Stomach smooth muscle (tissue), 2 donors: Measurements from ENCODE around the gene OVCA2.

Experiments
- H3K27ac ChIP-seq: one replicate; pipeline ENCODE4 v1.7.0; 2013; ENCODE audit warnings: mild to moderate bottlenecking, low read length, inconsistent platforms
- H3K27me3 ChIP-seq, 2 donors: one replicate each; pipeline ENCODE4 v1.7.0; 2013; ENCODE audit warnings: low read length in 2 of 2; ENCODE audit not compliant: insufficient read depth in 2 of 2, control insufficient read depth in 1 of 2
- H3K36me3 ChIP-seq, 2 donors: one replicate each; pipeline ENCODE4 v1.7.0; 2013; ENCODE audit warnings: low read length in 2 of 2; ENCODE audit not compliant: control insufficient read depth in 2 of 2, insufficient read depth in 2 of 2
- H3K4me1 ChIP-seq: one replicate; pipeline ENCODE4 v1.7.0; 2013; ENCODE audit warnings: low read length; ENCODE audit not compliant: control insufficient read depth, insufficient read depth
- H3K4me3 ChIP-seq, 2 donors: one replicate each; pipeline ENCODE4 v1.7.0; 2013; ENCODE audit warnings: low read length in 2 of 2
- H3K9ac ChIP-seq, 2 donors: one replicate each; pipeline ENCODE4 v1.7.0; 2013; ENCODE audit warnings: low read length in 2 of 2, mild to moderate bottlenecking in 1 of 2
- H3K9me3 ChIP-seq, 2 donors: one replicate each; pipeline ENCODE4 v1.7.0; 2013; ENCODE audit warnings: low read length in 2 of 2; ENCODE audit not compliant: control insufficient read depth in 2 of 2
- donor health status: healthy.
- donor health status: Pancreatic carcinoma.

Gene OVCA2

GRCh38 chr17:2062571-2063183 is 20.9 kb downstream of the OVCA2 start:
- no peaks in the 10 kb centered on the region for H3K9me3 ChIP-seq
- H3K27me3 ChIP-seq = peaks cover 9 to 15% of the 10 kb centered on the region in 2 donors
- peaks cover 64% of the 10 kb centered on the region for H3K4me1 ChIP-seq
- H3K4me3 ChIP-seq = no peak overlapping the region
- H3K9ac ChIP-seq = no peak overlapping the region
- H3K27ac ChIP-seq = peak overlapping the region; percentile 74
- H3K36me3 ChIP-seq = peaks cover 29 to 34% of the 10 kb centered on the region in 2 donors

DNA sequence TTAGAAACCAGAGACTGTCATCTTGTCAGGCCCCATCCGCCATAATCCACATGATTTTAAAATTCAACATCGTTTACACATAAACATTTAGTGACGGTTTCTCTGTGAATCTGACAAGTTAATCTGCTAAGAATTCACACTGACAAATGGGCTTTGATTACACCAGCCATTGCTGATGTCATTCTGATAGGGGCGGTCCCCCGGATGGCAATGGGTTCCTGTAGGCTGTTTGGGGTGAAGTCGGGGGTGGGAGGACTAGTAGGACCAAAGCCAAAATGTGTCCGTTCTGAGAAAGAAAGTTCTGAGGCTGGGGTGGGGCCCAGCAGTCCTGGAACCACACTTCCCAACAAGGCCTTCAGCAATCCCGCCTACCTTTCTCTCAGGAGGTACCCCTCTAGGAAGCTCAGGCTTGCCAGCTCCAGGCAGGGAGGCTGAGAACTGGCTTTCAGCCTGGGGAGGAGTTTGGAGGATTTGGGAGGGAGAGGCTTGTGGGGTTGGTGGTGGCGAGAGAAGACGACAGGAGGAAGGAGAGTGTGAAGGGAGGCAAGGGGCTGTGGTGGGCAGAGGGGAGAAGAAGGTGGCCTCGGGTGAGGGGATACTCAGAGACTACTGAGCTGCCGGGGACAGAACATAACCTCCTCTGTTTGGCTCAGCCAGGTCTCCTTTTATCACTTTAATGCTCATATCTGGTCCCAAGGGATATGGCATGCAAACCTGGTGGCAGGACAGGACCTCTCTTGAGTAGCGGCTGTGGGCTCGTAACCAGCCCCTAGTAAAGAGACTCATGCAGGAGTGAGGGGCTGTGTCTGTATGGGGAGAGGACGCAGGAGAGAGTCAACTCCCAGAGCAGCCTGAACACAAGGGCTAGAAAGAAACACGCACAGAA is 21.7 kb downstream of the OVCA2 start:
- Histone ChIP-seq H3K9ac (peak overlapping the region in 1 of 2 donors; percentile 13), H3K4me3 (no peak overlapping the region), H3K9me3 (no peaks in the 10 kb centered on the region), H3K36me3 (peaks cover 34 to 38% of the 10 kb centered on the region in 2 donors), H3K27ac (peak overlapping the region; percentile 74), H3K27me3 (peaks cover 7 to 9% of the 10 kb centered on the region in 2 donors), H3K4me1 (peaks cover 71% of the 10 kb centered on the region)

DNA sequence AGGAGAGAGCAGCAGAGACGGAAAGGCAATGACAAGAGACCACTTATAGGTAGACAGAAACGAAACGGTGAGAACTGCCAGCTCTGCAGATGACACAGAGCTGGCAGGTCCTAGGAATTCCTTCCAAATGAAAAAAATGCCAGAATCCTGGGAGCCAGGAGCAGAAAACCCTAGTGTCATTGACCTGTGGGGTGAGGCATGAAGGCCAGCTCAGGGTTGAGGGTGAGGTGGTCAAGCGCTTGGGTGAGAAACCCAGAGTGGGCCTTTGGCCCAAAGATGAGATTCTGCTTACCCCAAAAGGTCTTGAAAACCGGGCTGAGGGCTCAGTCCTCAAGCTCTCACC is 22.3 kb downstream of the OVCA2 start:
- Histone ChIP-seq H3K9me3 (no peaks in the 10 kb centered on the region), H3K36me3 (peaks cover 34 to 42% of the 10 kb centered on the region in 2 donors), H3K9ac (peak overlapping the region in 1 of 2 donors; percentile 13), H3K27ac (peak overlapping the region; percentile 74), H3K27me3 (peaks cover 4 to 9% of the 10 kb centered on the region in 2 donors), H3K4me3 (no peak overlapping the region), H3K4me1 (peaks cover 73% of the 10 kb centered on the region)

GRCh38 chr17:2064520-2064971 is 22.7 kb downstream of the OVCA2 start:
- Histone ChIP-seq H3K27me3 (peaks cover 4 to 9% of the 10 kb centered on the region in 2 donors), H3K4me3 (no peak overlapping the region), H3K4me1 (peaks cover 69% of the 10 kb centered on the region), H3K36me3 (peaks cover 34 to 42% of the 10 kb centered on the region in 2 donors), H3K9ac (no peak overlapping the region), H3K27ac (peak overlapping the region; percentile 74), H3K9me3 (no peaks in the 10 kb centered on the region)

DNA sequence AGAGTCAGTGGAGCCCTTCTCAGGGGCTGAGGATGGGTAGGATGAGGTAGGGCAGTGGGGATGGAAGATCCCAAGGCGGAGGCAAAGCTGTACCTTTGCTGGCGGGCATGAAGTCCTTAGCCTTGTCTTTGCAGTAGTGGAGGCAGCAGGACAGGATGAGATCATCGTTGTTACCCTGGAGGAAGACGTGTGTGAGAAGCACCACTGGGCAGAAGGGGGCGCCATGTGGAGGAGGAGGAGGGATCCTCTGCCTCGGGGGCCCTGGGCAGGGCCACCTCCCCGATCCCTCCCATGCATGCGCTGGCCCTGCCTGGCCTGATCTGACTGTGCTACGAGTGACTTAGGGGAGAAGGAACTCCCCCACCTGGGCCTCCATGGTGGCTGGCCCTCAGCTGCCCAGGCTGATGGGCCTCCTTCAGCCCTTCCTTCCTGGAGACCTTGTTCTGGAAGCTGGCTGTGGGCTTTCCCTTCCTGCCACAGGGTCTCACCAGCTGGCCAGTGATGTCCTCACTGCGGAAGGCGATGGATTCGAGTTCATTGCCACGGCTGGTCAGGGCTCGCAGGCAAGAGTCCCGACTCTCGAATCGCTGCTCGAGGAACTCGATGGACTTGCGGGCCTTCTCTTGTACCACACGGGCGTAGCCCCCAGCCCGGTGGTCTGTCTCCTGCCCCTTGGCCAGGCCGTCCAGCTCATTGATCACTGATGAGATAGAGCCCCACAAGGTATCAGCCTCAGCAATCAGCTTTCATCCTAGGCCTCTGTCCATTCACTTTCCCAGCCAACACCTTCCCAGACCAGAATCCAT is 23.4 kb downstream of the OVCA2 start:
- Histone ChIP-seq H3K27me3 (peaks cover 4 to 9% of the 10 kb centered on the region in 2 donors), H3K36me3 (peaks cover 34 to 43% of the 10 kb centered on the region in 2 donors), H3K9me3 (no peaks in the 10 kb centered on the region), H3K4me1 (peaks cover 64% of the 10 kb centered on the region), H3K9ac (no peak overlapping the region), H3K27ac (peak overlapping the region; percentile 62), H3K4me3 (no peak overlapping the region)

DNA sequence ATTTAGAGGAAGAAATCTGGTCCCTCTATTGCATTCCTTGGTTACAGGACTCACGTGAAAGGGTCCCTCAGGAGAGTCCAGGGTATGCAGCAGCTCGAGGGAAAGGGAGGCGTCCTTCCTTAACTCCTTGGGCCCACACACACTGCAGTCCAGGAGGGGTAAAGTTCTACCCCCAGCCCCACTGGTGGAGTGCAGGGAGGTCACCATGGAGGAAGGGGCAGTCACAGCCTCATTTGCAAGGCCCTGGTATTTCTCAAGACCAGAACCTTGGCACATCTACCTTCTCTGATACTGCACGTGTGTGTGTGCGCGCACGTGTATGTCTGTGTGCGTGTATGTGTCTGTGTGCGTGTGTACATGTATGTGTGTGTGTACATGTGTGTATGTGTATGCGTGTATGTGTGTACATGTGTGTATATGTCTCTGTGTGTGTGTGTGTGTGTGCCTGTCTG is 24.2 kb downstream of the OVCA2 start:
- peak overlapping the region; percentile 62 for H3K27ac ChIP-seq
- peaks cover 59% of the 10 kb centered on the region for H3K4me1 ChIP-seq
- H3K9ac ChIP-seq = no peak overlapping the region
- H3K9me3 ChIP-seq = no peaks in the 10 kb centered on the region
- peaks cover 4 to 6% of the 10 kb centered on the region in 2 donors for H3K27me3 ChIP-seq
- H3K36me3 ChIP-seq = peaks cover 32 to 51% of the 10 kb centered on the region in 2 donors
- H3K4me3 ChIP-seq = no peak overlapping the region

DNA sequence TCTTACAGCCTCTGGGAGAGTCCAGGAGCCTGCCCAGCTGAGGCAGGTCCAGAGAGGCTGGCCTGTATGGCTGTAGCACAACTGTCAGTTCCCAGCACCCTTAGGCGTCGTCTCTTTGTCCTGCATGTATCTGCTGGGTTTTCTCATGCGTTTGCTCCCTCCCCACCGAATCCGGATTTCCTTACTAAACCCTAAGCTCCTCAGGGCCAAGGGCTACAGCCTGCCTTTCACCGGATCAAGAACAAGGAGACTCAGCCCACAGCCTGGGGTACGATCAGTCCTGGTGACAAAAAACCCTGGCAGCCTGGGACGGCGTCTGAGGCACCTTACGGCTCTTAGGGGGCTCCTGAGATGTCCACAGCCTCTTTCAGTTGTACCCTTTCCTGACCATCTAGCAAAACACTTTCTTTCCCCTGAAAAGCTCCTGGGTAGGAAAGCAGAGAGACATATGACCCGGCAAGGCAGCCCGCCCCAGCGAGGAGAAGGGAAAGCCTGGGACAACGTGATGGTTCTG is 25.3 kb downstream of the OVCA2 start:
- Histone ChIP-seq H3K9me3 (no peaks in the 10 kb centered on the region), H3K27ac (peak overlapping the region; percentile 62), H3K36me3 (peaks cover 32 to 48% of the 10 kb centered on the region in 2 donors), H3K27me3 (peaks cover 4% of the 10 kb centered on the region in 2 donors), H3K4me1 (peaks cover 57% of the 10 kb centered on the region), H3K9ac (no peak overlapping the region), H3K4me3 (no peak overlapping the region)

DNA sequence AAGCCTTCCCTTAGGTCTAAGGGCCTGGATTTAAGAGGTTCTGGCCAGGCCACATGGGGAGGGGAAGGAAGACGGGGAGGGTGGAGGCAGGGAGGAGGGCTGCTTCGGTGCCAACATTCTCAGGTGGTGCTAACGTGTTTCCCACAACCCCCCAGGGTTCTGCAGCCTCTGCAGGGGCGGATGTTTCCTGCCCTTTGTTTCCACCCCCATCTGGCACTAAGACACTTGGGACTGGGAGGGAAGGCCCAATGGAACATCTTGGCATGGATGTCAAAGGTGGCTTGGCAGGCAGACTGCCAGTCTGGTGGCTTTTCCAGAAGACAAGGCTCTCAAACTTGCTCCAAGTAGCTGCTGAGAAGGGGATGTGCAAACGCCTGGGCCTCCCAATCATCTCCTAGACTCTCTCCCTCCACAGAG is 25.8 kb downstream of the OVCA2 start:
- Histone ChIP-seq H3K36me3 (peaks cover 32 to 48% of the 10 kb centered on the region in 2 donors), H3K4me3 (no peak overlapping the region), H3K9me3 (no peaks in the 10 kb centered on the region), H3K27ac (peak overlapping the region; percentile 62), H3K4me1 (peaks cover 55% of the 10 kb centered on the region), H3K9ac (no peak overlapping the region), H3K27me3 (peaks cover 4% of the 10 kb centered on the region in 2 donors)

- H3K9me3 ChIP-seq = no peaks in the 10 kb centered on the region
- peaks cover 32 to 47% of the 10 kb centered on the region in 2 donors for H3K36me3 ChIP-seq
- H3K4me1 ChIP-seq = peaks cover 52% of the 10 kb centered on the region
- H3K4me3 ChIP-seq = no peak overlapping the region
- H3K27ac ChIP-seq = peak overlapping the region; percentile 62
- H3K9ac ChIP-seq = no peak overlapping the region
- peaks cover 4% of the 10 kb centered on the region in 2 donors for H3K27me3 ChIP-seq
These were observed 26.3 kb downstream of the OVCA2 start for GRCh38 chr17:2068031-2068518.

DNA sequence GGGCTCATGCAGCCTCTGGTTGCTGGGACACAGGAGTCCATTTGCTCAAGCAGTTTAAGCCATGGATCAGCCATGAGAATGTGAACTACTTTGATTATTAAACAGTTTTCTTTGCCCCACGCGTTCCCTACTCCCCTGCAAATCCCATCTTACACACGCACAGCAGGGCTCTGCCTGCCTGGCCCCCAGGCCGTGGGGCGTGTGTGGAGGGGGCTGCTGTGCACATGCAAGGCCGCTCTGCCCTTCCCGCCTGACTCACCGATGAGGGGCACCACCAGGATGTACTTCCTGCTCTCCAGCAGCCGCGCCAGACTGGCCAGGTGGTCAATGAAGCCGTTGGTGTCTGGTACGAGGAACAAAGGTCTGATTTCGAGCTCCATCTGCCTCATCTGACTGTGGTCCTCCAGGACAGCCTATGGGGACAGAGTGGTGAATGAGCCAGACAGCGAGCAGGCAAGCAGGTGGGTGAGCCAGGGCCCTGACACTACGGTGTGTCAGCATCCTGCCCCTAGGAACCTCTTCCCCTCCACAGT is 26.8 kb downstream of the OVCA2 start:
- H3K27ac ChIP-seq = peak overlapping the region; percentile 62
- H3K4me3 ChIP-seq = no peak overlapping the region
- H3K9me3 ChIP-seq = no peaks in the 10 kb centered on the region
- no peak overlapping the region for H3K9ac ChIP-seq
- H3K36me3 ChIP-seq = peaks cover 32 to 44% of the 10 kb centered on the region in 2 donors
- peaks cover 48% of the 10 kb centered on the region for H3K4me1 ChIP-seq
- peaks cover 2 to 4% of the 10 kb centered on the region in 2 donors for H3K27me3 ChIP-seq
